PC-9 (cell line): ENCODE measurements around the gene ITPR3. TPM values are rescaled to one million over a fixed set of nuclear protein-coding genes. Genes with fewer than 3 reads are reported as not detected.

ENCODE experiments used
- BruUV-seq: library from RNA; stranded (reverse); fragments of 400-500 nt; replicated peaks from 2 replicates; lab custom pipeline; 2021; lab: Mats Ljungman, UMichigan
- CTCF ChIA-PET: fragments of 300-600 bp; sonication (Branson Sonifier 250); formaldehyde crosslinking; loops from one replicate; lab custom pipeline; 2022; ENCODE audit warnings: antibody characterized with exemption; lab: Charles Lee
- POLR2A ChIA-PET: fragments of 300-600 bp; sonication (Branson Sonifier 250); formaldehyde crosslinking; loops from one replicate; lab custom pipeline; 2022; ENCODE audit warnings: antibody characterized with exemption; ENCODE audit not compliant: unreplicated experiment; lab: Charles Lee
- DNase-seq, 2 experiments: peaks; one replicate each; pipeline versions ENCODE4 v3.0.0 to v3.0.0-alpha.2; 2015 to 2022; ENCODE audit warnings: mixed read lengths in 1 of 2
- H2AFZ ChIP-seq: fragments of 200-600 bp; sonication (generic); 2 replicates; pipeline ENCODE4 v1.8.1; 2017; ENCODE audit warnings: antibody characterized with exemption
- H3F3A ChIP-seq: fragments of 200-600 bp; sonication (generic); 2 replicates; pipeline ENCODE4 v1.8.1; 2017; ENCODE audit warnings: antibody characterized with exemption, mild to moderate bottlenecking, low read depth; ENCODE audit not compliant: insufficient read depth
- H3K27ac ChIP-seq: fragments of 200-600 bp; sonication (generic); 2 replicates; pipeline ENCODE4 v1.6.1; 2016; ENCODE audit warnings: mixed run types
- H3K27me3 ChIP-seq: fragments of 200-600 bp; sonication (generic); 2 replicates; pipeline ENCODE4 v1.6.1; 2016; ENCODE audit warnings: low read depth, mixed run types; ENCODE audit not compliant: insufficient read depth
- H3K36me3 ChIP-seq: fragments of 200-600 bp; sonication (generic); 2 replicates; pipeline ENCODE4 v1.6.1; 2016; ENCODE audit warnings: low read depth, mixed run types
- H3K4me1 ChIP-seq: fragments of 200-600 bp; sonication (generic); replicated peaks from 2 replicates; pipeline ENCODE4 v1.6.1; 2016; ENCODE audit warnings: mixed run types; ENCODE audit not compliant: insufficient read depth
- H3K4me2 ChIP-seq: fragments of 200-600 bp; sonication (generic); 2 replicates; pipeline ENCODE4 v1.6.1; 2017; ENCODE audit warnings: mixed run types
- H3K4me3 ChIP-seq: fragments of 200-600 bp; sonication (generic); 2 replicates; pipeline ENCODE4 v1.6.1; 2016; ENCODE audit warnings: mixed run types
- H3K79me2 ChIP-seq: fragments of 200-600 bp; sonication (generic); 2 replicates; pipeline ENCODE4 v1.6.1; 2017; ENCODE audit warnings: low read depth, mixed run types
- H3K9me2 ChIP-seq: fragments of 200-600 bp; sonication (generic); 2 replicates; pipeline ENCODE4 v1.8.1; 2017; ENCODE audit warnings: mild to moderate bottlenecking; ENCODE audit not compliant: insufficient read depth
- H3K9me3 ChIP-seq: fragments of 200-600 bp; sonication (generic); 2 replicates; pipeline ENCODE4 v1.8.1; 2016; ENCODE audit warnings: low read depth; ENCODE audit not compliant: insufficient read depth
- H4K20me1 ChIP-seq: fragments of 200-600 bp; sonication (generic); 2 replicates; pipeline ENCODE4 v1.8.1; 2017; ENCODE audit not compliant: insufficient read depth
- EZH2 ChIP-seq: fragments of 200-600 bp; sonication (generic); IDR thresholded peaks from 2 replicates; pipeline ENCODE4 v1.8.0; 2017; ENCODE audit warnings: antibody characterized with exemption, low read depth
- intact Hi-C: fragments of 100-400 bp; cut with micrococcal nuclease; formaldehyde crosslinking; loops from one replicate; pipeline ENCODE4 v1.10.0; 2022; ENCODE audit not compliant: unreplicated experiment
- total RNA-seq: library from RNA; stranded (reverse); gene quantifications from 2 replicates; pipeline ENCODE4 v1.2.3, GENCODE V29; 2021
- TF ChIP-seq, protein P1 (sequence below): fragments of 200-600 bp; sonication (generic); conservative IDR thresholded peaks from 2 replicates; pipeline ENCODE4 v1.6.1; 2017; ENCODE audit warnings: mixed run types, antibody characterized with exemption, mild to moderate bottlenecking, moderate library complexity

ITPR3 gene
- total RNA-seq, 1 experiment from 2014 or later: 86.9 TPM

DNA sequence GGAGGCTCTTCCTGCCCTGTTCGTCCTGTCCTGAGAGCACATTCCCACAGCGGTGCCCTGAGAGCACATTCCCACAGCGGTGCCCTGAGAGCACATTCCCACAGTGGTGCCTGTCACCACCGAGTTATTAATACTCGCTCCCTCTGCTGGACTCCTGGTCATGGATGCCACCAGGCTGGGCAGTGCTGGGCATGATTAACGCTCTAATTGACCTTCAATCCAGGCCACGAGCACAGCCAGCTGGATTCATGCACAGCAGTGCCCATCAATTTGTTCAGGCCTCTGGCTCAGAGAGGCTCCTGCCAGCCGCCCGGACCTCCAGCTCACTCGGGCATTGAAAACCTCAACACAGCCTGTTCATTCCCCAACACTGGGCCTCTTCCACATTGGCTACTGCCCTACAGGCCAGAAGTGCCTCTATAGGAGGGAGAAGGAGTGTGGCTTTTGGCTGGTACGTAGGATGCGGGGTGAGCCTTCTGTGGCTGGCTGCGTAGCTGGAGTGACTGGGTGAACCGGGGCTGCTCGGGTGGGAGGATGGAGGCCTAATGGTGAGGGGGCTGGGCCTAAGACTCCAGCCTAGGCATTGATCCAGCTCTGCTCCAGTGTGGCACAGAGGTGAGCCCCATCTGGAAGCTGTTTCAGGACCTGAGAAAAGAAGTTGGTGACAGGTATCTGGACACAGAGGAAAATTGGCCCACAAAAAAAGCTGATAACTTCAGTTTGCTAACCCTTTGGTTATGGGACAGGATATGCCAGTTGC is 116.3 kb downstream of the ITPR3 start:
- no peaks in the 10 kb centered on the region for H3K79me2 ChIP-seq
- peaks cover 16% of the 10 kb centered on the region; the same call in 1 of the 2 replicates for H3F3A ChIP-seq
- H3K36me3 ChIP-seq: no peaks in the 10 kb centered on the region
- no peak for TF ChIP-seq EZH2
- TF ChIP-seq, protein P1, sequence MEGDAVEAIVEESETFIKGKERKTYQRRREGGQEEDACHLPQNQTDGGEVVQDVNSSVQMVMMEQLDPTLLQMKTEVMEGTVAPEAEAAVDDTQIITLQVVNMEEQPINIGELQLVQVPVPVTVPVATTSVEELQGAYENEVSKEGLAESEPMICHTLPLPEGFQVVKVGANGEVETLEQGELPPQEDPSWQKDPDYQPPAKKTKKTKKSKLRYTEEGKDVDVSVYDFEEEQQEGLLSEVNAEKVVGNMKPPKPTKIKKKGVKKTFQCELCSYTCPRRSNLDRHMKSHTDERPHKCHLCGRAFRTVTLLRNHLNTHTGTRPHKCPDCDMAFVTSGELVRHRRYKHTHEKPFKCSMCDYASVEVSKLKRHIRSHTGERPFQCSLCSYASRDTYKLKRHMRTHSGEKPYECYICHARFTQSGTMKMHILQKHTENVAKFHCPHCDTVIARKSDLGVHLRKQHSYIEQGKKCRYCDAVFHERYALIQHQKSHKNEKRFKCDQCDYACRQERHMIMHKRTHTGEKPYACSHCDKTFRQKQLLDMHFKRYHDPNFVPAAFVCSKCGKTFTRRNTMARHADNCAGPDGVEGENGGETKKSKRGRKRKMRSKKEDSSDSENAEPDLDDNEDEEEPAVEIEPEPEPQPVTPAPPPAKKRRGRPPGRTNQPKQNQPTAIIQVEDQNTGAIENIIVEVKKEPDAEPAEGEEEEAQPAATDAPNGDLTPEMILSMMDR: no peak
- no peaks in the 10 kb centered on the region for H3K9me2 ChIP-seq
- no peak for DNase-seq
- no peaks in the 10 kb centered on the region for H3K27me3 ChIP-seq
- POLR2A ChIA-PET: no interaction called here
- H2AFZ ChIP-seq: no peak overlapping the region
- H4K20me1 ChIP-seq: no peaks in the 10 kb centered on the region
- H3K27ac ChIP-seq: no peak overlapping the region
- no peak overlapping the region for H3K4me3 ChIP-seq
- CTCF ChIA-PET: interaction anchor here (0.8 kb wide), 1 partner anchor 26 kb away, joined by 5 read pairs; the partner anchor contains the start of gene UQCC2
- peaks cover 37% of the 10 kb centered on the region for H3K4me1 ChIP-seq
- H3K9me3 ChIP-seq: no peaks in the 10 kb centered on the region
- BruUV-seq: no TSS peak
- H3K4me2 ChIP-seq: no peak overlapping the region
- intact Hi-C loops: no loop called here

DNA sequence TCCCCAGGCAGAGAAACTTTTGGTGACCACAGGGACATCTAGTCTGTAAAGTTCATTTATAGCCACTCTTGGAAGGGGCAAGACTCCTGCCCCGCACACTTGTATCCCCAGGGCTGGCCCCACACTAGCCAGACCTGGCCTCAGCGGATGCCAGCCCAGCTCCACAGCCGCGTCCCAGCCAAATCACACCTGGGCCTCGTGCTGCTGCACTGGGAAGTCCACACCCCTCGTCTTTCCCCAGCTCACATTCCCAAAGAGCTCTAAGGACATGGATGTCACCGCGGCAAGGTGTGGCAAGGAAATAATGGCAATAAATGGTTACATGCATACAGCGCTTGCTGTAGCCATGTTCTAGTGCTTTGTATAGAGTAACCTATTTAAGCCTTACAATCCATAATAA is 117.0 kb downstream of the ITPR3 start:
- ChIA-PET POLR2A (no interaction called here), CTCF (no interaction called here)
- Histone ChIP-seq H3K4me3 (no peak overlapping the region), H3K4me1 (peaks cover 31% of the 10 kb centered on the region), H3K27me3 (no peaks in the 10 kb centered on the region), H3K79me2 (no peaks in the 10 kb centered on the region), H3K27ac (no peak overlapping the region), H2AFZ (no peak overlapping the region), H3K9me2 (no peaks in the 10 kb centered on the region), H4K20me1 (no peaks in the 10 kb centered on the region), H3K4me2 (no peak overlapping the region), H3F3A (peaks cover 12% of the 10 kb centered on the region; the same call in 1 of the 2 replicates), H3K9me3 (no peaks in the 10 kb centered on the region), H3K36me3 (no peaks in the 10 kb centered on the region)
- intact Hi-C loops: no loop called here
- BruUV-seq: no TSS peak
- TF ChIP-seq, protein P1: no peak
- TF ChIP-seq EZH2: no peak
- DNase-seq: no peak

DNA sequence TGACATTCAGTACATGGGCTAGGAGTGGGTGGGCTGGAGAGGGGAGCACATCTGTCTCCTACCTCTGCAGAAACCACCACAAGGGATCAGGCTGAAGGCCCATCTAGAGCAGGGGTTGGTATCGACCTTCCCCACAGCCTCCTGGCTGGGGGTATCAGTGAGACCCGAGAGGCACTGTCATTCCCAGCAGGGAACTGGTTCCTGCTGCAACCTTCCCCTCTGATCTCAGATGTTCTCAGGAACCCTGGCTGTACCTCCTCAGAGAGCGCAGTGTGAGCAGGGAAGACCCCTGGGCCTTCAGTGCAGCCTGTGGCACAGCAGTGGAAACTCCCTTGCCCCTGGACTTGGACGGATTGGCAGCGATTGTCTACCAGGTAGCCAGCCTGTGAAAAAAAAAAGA is 117.8 kb downstream of the ITPR3 start:
- Histone ChIP-seq H3K9me3 (no peaks in the 10 kb centered on the region), H3K27me3 (no peaks in the 10 kb centered on the region), H3K79me2 (no peaks in the 10 kb centered on the region), H3K4me1 (peaks cover 32% of the 10 kb centered on the region), H3K36me3 (no peaks in the 10 kb centered on the region), H3F3A (peaks cover 17% of the 10 kb centered on the region; the same call in 1 of the 2 replicates), H3K4me2 (no peak overlapping the region), H3K27ac (no peak overlapping the region), H3K4me3 (no peak overlapping the region), H3K9me2 (no peaks in the 10 kb centered on the region), H4K20me1 (no peaks in the 10 kb centered on the region), H2AFZ (no peak overlapping the region)
- POLR2A ChIA-PET: no interaction called here
- intact Hi-C loops: no loop called here
- TF ChIP-seq, protein P1: no peak
- TF ChIP-seq EZH2: no peak
- BruUV-seq: no TSS peak
- no peak for DNase-seq
- CTCF ChIA-PET: no interaction called here
